A549 (cell line): ENCODE data around the gene ARHGEF4. TPM values are rescaled to one million over a fixed set of nuclear protein-coding genes. Genes with fewer than 3 reads are reported as not detected.

Source experiments
- ATAC-seq, 2 experiments: fragments of 200-7000 bp in 1 of 2; fragments of >200 bp in 1 of 2; cut with Nextera tagmentation in 1 of 2; cut with Tn5 transposase in 1 of 2; 3 replicates each; pipeline versions ENCODE4 v1.8.0 to v1.9.1; 2018 to 2020; ENCODE audit warnings: mild to moderate bottlenecking in 1 of 2, moderate library complexity in 1 of 2
- CTCF ChIA-PET: fragments of 300-600 bp; sonication (Branson Sonifier 250); formaldehyde crosslinking; extraction: SDS; loops from one replicate; lab custom pipeline; 2021; ENCODE audit warnings: antibody characterized with exemption, inconsistent platforms; lab: Yijun Ruan, JAX
- POLR2A ChIA-PET: fragments of 350-600 bp; formaldehyde crosslinking; extraction: SDS; loops from one replicate; lab custom pipeline; 2021; ENCODE audit warnings: antibody characterized with exemption, inconsistent platforms; lab: Yijun Ruan, JAX
- DNase-seq, 2 experiments: peaks; one replicate each; pipeline versions ENCODE4 v3.0.0 to v3.0.0-alpha.2; 2011 to 2016; ENCODE audit warnings: low read depth in 1 of 2, low spot score in 1 of 2
- FAIRE-seq: peaks from 2 replicates; lab custom pipeline; 2011; peaks lifted over from hg19 to GRCh38; lab: Jason Lieb, UNC
- H3K27ac ChIP-seq, 2 experiments: fragments of >200 bp; sonication (Bioruptor Twin); formaldehyde crosslinking; 3 replicates each; pipeline ENCODE4 v1.5.1; 2016 to 2017
- H3K4me1 ChIP-seq: fragments of >200 bp; sonication (Bioruptor Twin); formaldehyde crosslinking; 3 replicates; pipeline ENCODE4 v1.6.1; 2016
- H3K4me2 ChIP-seq: fragments of >200 bp; sonication (Bioruptor Twin); formaldehyde crosslinking; 3 replicates; pipeline ENCODE4 v1.6.1; 2016
- H3K4me3 ChIP-seq: fragments of >200 bp; sonication (Bioruptor Twin); formaldehyde crosslinking; 3 replicates; pipeline ENCODE4 v1.5.1; 2016
- H3K9me3 ChIP-seq: fragments of >200 bp; sonication (Bioruptor Twin); formaldehyde crosslinking; 3 replicates; pipeline ENCODE4 v1.6.1; 2016
- BCL3 ChIP-seq: fragments of >200 bp; sonication (Bioruptor Twin); formaldehyde crosslinking; IDR thresholded peaks from 3 replicates; pipeline ENCODE4 v1.6.1; 2016
- EHF ChIP-seq: fragments of 250-450 bp; sonication (Bioruptor Pico); IDR thresholded peaks from 2 replicates; pipeline ENCODE4 v1.5.0; 2020; ENCODE audit warnings: mild to moderate bottlenecking
- EHMT2 ChIP-seq: fragments of 200-600 bp; sonication (generic); IDR thresholded peaks from 2 replicates; pipeline ENCODE4 v1.6.1; 2016; ENCODE audit warnings: antibody characterized with exemption, low read depth, mild to moderate bottlenecking, moderate library complexity
- EP300 ChIP-seq, 2 experiments: fragments of >200 bp; sonication (Bioruptor Twin); formaldehyde crosslinking; IDR thresholded peaks; 2 replicates in 1 of 2; 3 replicates in 1 of 2; pipeline ENCODE4 v1.6.1; 2016 to 2017
- FOSB ChIP-seq: fragments of 250-450 bp; sonication (Bioruptor Pico); IDR thresholded peaks from 2 replicates; pipeline ENCODE4 v1.5.0; 2020; ENCODE audit warnings: mild to moderate bottlenecking, moderate library complexity
- GATA3 ChIP-seq: IDR thresholded peaks from 2 replicates; pipeline ENCODE4 v1.6.1; 2012; ENCODE audit warnings: borderline replicate concordance
- HDAC2 ChIP-seq: fragments of 200-600 bp; sonication (generic); IDR thresholded peaks from 2 replicates; pipeline ENCODE4 v1.6.1; 2016
- HEYL ChIP-seq: fragments of 250-450 bp; sonication (Bioruptor Pico); IDR thresholded peaks from 2 replicates; pipeline ENCODE4 v1.8.0; 2021; ENCODE audit warnings: mild to moderate bottlenecking, moderate library complexity
- HOXA7 ChIP-seq: fragments of 250-450 bp; sonication (Bioruptor Pico); IDR thresholded peaks from 2 replicates; pipeline ENCODE4 v1.5.0; 2020; ENCODE audit warnings: mild to moderate bottlenecking, moderate library complexity
- HOXB13 ChIP-seq: fragments of 250-450 bp; sonication (Bioruptor Pico); IDR thresholded peaks from 2 replicates; pipeline ENCODE4 v1.5.0; 2020; ENCODE audit warnings: low read depth, mild to moderate bottlenecking, moderate library complexity
- HOXB5 ChIP-seq: fragments of 250-450 bp; sonication (Bioruptor Pico); IDR thresholded peaks from 2 replicates; pipeline ENCODE4 v1.5.0; 2020; ENCODE audit warnings: mild to moderate bottlenecking, moderate library complexity
- KDM5A ChIP-seq: fragments of 200-600 bp; sonication (generic); IDR thresholded peaks from 2 replicates; pipeline ENCODE4 v1.6.1; 2016; ENCODE audit warnings: antibody characterized with exemption, mild to moderate bottlenecking
- MAFK ChIP-seq: fragments of 450-650 bp; IDR thresholded peaks from 2 replicates; pipeline ENCODE4 v1.6.1; 2014; ENCODE audit not compliant: partially characterized antibody
- MYC ChIP-seq: IDR thresholded peaks from 2 replicates; pipeline ENCODE4 v1.6.1; 2012; ENCODE audit warnings: mild to moderate bottlenecking, inconsistent platforms, low read length, improper control_type of control experiment, borderline replicate concordance
- NPAS2 ChIP-seq: fragments of 250-450 bp; sonication (Bioruptor Pico); IDR thresholded peaks from 2 replicates; pipeline ENCODE4 v1.8.0; 2022; ENCODE audit warnings: mild to moderate bottlenecking, moderate library complexity, borderline replicate concordance
- POLR2A ChIP-seq: IDR thresholded peaks from 2 replicates; pipeline ENCODE4 v1.6.1; 2012; ENCODE audit warnings: mild to moderate bottlenecking, low read length
- REST ChIP-seq: fragments of 200-600 bp; sonication (generic); IDR thresholded peaks from 2 replicates; pipeline ENCODE4 v1.6.1; 2016; ENCODE audit warnings: antibody characterized with exemption, mild to moderate bottlenecking, moderate library complexity
- RFX5 ChIP-seq: fragments of 450-650 bp; IDR thresholded peaks from 2 replicates; pipeline ENCODE4 v1.7.1; 2014; ENCODE audit warnings: antibody characterized with exemption, mild to moderate bottlenecking, moderate library complexity
- SMC3 ChIP-seq: fragments of >200 bp; sonication (Bioruptor Twin); formaldehyde crosslinking; IDR thresholded peaks from 3 replicates; pipeline ENCODE4 v1.6.1; 2018; ENCODE audit warnings: inconsistent platforms
- TFCP2L1 ChIP-seq: fragments of 250-450 bp; sonication (Bioruptor Pico); IDR thresholded peaks from 2 replicates; pipeline ENCODE4 v1.5.0; 2021; ENCODE audit warnings: mild to moderate bottlenecking
- ZC3H11A ChIP-seq: fragments of 450-650 bp; IDR thresholded peaks from 2 replicates; pipeline ENCODE4 v1.6.1; 2014; ENCODE audit warnings: antibody characterized with exemption, mild to moderate bottlenecking
- ZNF302 ChIP-seq: fragments of 250-450 bp; sonication (Bioruptor Pico); IDR thresholded peaks from 2 replicates; pipeline ENCODE4 v1.9.0; 2021; ENCODE audit warnings: inconsistent platforms, mild to moderate bottlenecking, moderate library complexity
- ZSCAN20 ChIP-seq: fragments of 250-450 bp; sonication (Bioruptor Pico); IDR thresholded peaks from 2 replicates; pipeline ENCODE4 v1.8.0; 2022; ENCODE audit warnings: mild to moderate bottlenecking, moderate library complexity
- WGBS: methylation state at CpG from one replicate; pipeline ENCODE4 v1.1.6; 2017; ENCODE audit errors: missing lambda C conversion rate; 5-methylcytosine and 5-hydroxymethylcytosine counted together
- polyA plus RNA-seq, 4 experiments: library from polyadenylated mRNA; depleted of rRNA in 3 of 4; stranded (reverse); fragments of >200 nt; fragmentation: RNase III in 1 of 4; extraction: RNeasy Plus Mini Kit Qiagen cat#74134 plus additional on column Dnase treatment in 1 of 4; gene quantifications; 2 replicates in 3 of 4; 3 replicates in 1 of 4; pipeline ENCODE4 v1.2.3, GENCODE V29; 2011 to 2017

Gene ARHGEF4
- polyA plus RNA-seq, 2 of the 4 experiments (the other 2 are of a cell fraction), result 1.00 to 2.1 TPM

- no peak for DNase-seq
- no peak for TF ChIP-seq KDM5A
- TF ChIP-seq HEYL (CRISPR knock-in tag), result no peak
- no peak for TF ChIP-seq TFCP2L1
- TF ChIP-seq HOXA7 (CRISPR knock-in tag), result no peak
- no peak for TF ChIP-seq RFX5
- TF ChIP-seq POLR2A, result no peak
- TF ChIP-seq BCL3, result no peak
- TF ChIP-seq MAFK, result no peak
- TF ChIP-seq EP300 (IDR thresholded peaks at IDR 0.05), result no peak
- TF ChIP-seq EHF (CRISPR knock-in tag), result no peak
- no peak for TF ChIP-seq NPAS2 (CRISPR knock-in tag)
- no peak for TF ChIP-seq MYC
- no peak for TF ChIP-seq EHMT2
- no peak for TF ChIP-seq HOXB13 (CRISPR knock-in tag)
- no peak for TF ChIP-seq SMC3
- TF ChIP-seq, all 56 proteins: peak for 0
- Histone ChIP-seq H3K4me2 (no peak overlapping the region), H3K27ac (no peak overlapping the region), H3K9me3 (no peaks in the 10 kb centered on the region), H3K4me1 (no peaks in the 10 kb centered on the region), H3K4me3 (no peak overlapping the region)
- WGBS, result 86% methylated on average over 2 of the region's 2 CpGs
- ATAC-seq (no peak), FAIRE-seq (no peak)
- POLR2A ChIA-PET, result no interaction called here
- CTCF ChIA-PET, result no interaction called here
These were observed 169.8 kb downstream of the ARHGEF4 start for GRCh38 chr2:131006561-131006960.

- ChIA-PET POLR2A (no interaction called here), CTCF (no interaction called here)
- ATAC-seq (no peak), FAIRE-seq (no peak), DNase-seq (no peak)
- Histone ChIP-seq H3K9me3 (no peaks in the 10 kb centered on the region), H3K4me1 (no peaks in the 10 kb centered on the region), H3K4me3 (no peak overlapping the region), H3K4me2 (no peak overlapping the region), H3K27ac (no peak overlapping the region)
- 88% methylated on average over 1 of the region's 1 CpG for WGBS
- no peak for TF ChIP-seq TFCP2L1
- TF ChIP-seq HOXB13 (CRISPR knock-in tag), result no peak
- no peak for TF ChIP-seq HOXB5 (CRISPR knock-in tag)
- no peak for TF ChIP-seq GATA3
- TF ChIP-seq ZC3H11A, result no peak
- TF ChIP-seq FOSB (CRISPR knock-in tag), result no peak
- TF ChIP-seq KDM5A, result no peak
- no peak for TF ChIP-seq HDAC2
- no peak for TF ChIP-seq REST
- no peak for TF ChIP-seq EP300 (IDR thresholded peaks at IDR 0.05)
- TF ChIP-seq ZSCAN20 (CRISPR knock-in tag), result no peak
- TF ChIP-seq ZNF302 (CRISPR knock-in tag), result no peak
These were observed 172.3 kb downstream of the ARHGEF4 start for GRCh38 chr2:131008967-131009366.
